ENCODE results near the gene SLIT1.

The SLIT1 gene

DNA sequence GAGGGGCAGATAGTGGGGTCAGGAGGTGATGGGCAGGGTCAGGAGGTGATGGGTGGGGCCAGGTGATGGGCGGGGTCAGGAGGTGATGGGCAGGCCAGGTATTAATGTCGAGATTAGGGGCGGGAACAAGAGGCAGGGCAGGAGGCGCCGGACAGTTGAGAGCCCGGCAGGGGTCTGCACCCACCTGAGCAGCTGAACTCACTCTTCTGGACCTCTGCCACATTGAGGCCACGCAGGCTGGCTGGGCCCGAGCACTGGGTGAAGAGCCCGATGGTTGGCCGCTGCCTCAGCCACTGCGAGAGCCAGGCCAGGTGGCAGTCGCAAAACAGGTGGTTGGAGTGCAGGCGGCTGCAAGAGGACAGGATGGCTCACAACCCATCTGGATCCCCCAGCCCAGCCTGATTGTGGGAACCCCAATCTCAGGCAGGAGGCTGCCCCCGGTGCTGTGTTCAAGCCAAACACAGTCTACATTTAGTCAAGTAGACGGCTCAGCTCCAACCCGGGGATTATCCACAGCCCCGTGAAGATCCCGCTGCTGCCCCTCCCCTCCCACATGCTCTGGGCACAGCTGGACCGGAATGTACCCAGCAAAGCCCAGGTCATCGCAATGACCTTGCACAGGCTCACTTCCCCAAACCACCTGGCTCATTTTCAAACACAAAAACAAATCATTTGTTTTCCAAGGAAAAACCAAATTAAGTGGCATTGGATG lies 122.3 kb downstream of the SLIT1 start:
- H2AFZ ChIP-seq (ENCODE audit: low read length, unreplicated experiment) = no peak overlapping the region
- H3K4me3 ChIP-seq (ENCODE audit: low read depth, low read length) = no peak overlapping the region
- peaks cover 13% of the 10 kb centered on the region for H3K27me3 ChIP-seq (ENCODE audit: insufficient read depth, low read length)
- H3K27ac ChIP-seq (ENCODE audit: low read depth, low read length) = no peak overlapping the region
- no peaks in the 10 kb centered on the region for H3K4me1 ChIP-seq (ENCODE audit: control insufficient read depth, insufficient read depth, low read length, unreplicated experiment)
- no peaks in the 10 kb centered on the region for H3K36me3 ChIP-seq (ENCODE audit: insufficient read depth, low read length)
- H3K79me2 ChIP-seq (ENCODE audit: control insufficient read depth, insufficient read depth, low read length, unreplicated experiment) = no peaks in the 10 kb centered on the region

GRCh38 chr10:97062456-97062855 lies 123.3 kb downstream of the SLIT1 start:
- no peaks in the 10 kb centered on the region for H3K79me2 ChIP-seq (ENCODE audit: control insufficient read depth, insufficient read depth, low read length, unreplicated experiment)
- H3K4me3 ChIP-seq (ENCODE audit: low read depth, low read length) = no peak overlapping the region
- H3K27ac ChIP-seq (ENCODE audit: low read depth, low read length) = no peak overlapping the region
- H3K36me3 ChIP-seq (ENCODE audit: insufficient read depth, low read length) = no peaks in the 10 kb centered on the region
- H3K4me1 ChIP-seq (ENCODE audit: control insufficient read depth, insufficient read depth, low read length, unreplicated experiment) = no peaks in the 10 kb centered on the region
- H2AFZ ChIP-seq (ENCODE audit: low read length, unreplicated experiment) = no peak overlapping the region
- H3K27me3 ChIP-seq (ENCODE audit: insufficient read depth, low read length) = peaks cover 10% of the 10 kb centered on the region

- Histone ChIP-seq H3K36me3 (ENCODE audit: insufficient read depth, low read length) (no peaks in the 10 kb centered on the region), H3K4me1 (ENCODE audit: control insufficient read depth, insufficient read depth, low read length, unreplicated experiment) (no peaks in the 10 kb centered on the region), H3K27me3 (ENCODE audit: insufficient read depth, low read length) (peaks cover 10% of the 10 kb centered on the region), H3K4me3 (ENCODE audit: low read depth, low read length) (no peak overlapping the region), H3K27ac (ENCODE audit: low read depth, low read length) (no peak overlapping the region), H3K79me2 (ENCODE audit: control insufficient read depth, insufficient read depth, low read length, unreplicated experiment) (no peaks in the 10 kb centered on the region), H2AFZ (ENCODE audit: low read length, unreplicated experiment) (no peak overlapping the region)
Measured at GRCh38 chr10:97062046-97062445, 123.7 kb downstream of the SLIT1 start.

GRCh38 chr10:97061423-97061822 lies 124.3 kb downstream of the SLIT1 start:
- H2AFZ ChIP-seq (ENCODE audit: low read length, unreplicated experiment) = no peak overlapping the region
- H3K36me3 ChIP-seq (ENCODE audit: insufficient read depth, low read length) = no peaks in the 10 kb centered on the region

DNA sequence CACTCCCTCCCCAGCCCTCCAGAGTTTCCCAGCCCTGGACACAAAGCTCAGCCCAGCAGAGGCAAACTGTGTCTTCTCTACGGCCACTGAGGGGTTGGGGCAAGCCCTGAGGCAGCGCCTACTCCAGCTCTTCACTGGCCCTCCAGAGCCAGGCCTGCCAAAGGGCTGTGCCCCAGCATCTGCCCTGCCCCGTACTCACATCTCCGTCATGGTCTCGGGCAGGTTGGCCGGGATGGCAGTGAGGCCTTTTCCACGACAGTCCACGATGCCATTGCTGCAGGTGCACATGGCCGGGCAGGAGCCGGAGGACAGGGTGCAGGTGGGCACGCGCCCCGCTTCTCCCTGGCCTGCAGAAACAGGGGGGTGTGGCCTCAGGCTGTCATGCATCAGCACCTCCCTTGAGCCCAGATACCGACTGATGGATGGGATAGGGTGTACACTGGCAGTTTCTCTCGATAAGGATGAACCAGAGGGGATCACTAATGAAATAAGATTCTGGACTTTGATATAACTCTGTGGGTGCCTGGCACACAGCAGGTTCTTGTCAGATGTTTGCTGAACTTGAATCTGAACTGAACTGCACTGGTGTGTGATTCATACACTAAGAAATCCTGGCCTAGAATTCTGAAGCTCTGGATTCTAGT lies 125.2 kb downstream of the SLIT1 start:
- H3K27ac ChIP-seq (ENCODE audit: low read depth, low read length) = no peak overlapping the region
- H3K27me3 ChIP-seq (ENCODE audit: insufficient read depth, low read length) = peaks cover 10% of the 10 kb centered on the region
- no peak overlapping the region for H3K4me3 ChIP-seq (ENCODE audit: low read depth, low read length)
- no peak overlapping the region for H2AFZ ChIP-seq (ENCODE audit: low read length, unreplicated experiment)
- H3K79me2 ChIP-seq (ENCODE audit: control insufficient read depth, insufficient read depth, low read length, unreplicated experiment) = no peaks in the 10 kb centered on the region
- no peaks in the 10 kb centered on the region for H3K4me1 ChIP-seq (ENCODE audit: control insufficient read depth, insufficient read depth, low read length, unreplicated experiment)
- no peaks in the 10 kb centered on the region for H3K36me3 ChIP-seq (ENCODE audit: insufficient read depth, low read length)

More at GRCh38 chr10:97061423-97061822, 124.3 kb downstream of the SLIT1 start:
- Histone ChIP-seq H3K4me1 (ENCODE audit: control insufficient read depth, insufficient read depth, low read length, unreplicated experiment) (no peaks in the 10 kb centered on the region), H3K79me2 (ENCODE audit: control insufficient read depth, insufficient read depth, low read length, unreplicated experiment) (no peaks in the 10 kb centered on the region), H3K27me3 (ENCODE audit: insufficient read depth, low read length) (peaks cover 10% of the 10 kb centered on the region), H3K27ac (ENCODE audit: low read depth, low read length) (no peak overlapping the region), H3K4me3 (ENCODE audit: low read depth, low read length) (no peak overlapping the region)

DNA sequence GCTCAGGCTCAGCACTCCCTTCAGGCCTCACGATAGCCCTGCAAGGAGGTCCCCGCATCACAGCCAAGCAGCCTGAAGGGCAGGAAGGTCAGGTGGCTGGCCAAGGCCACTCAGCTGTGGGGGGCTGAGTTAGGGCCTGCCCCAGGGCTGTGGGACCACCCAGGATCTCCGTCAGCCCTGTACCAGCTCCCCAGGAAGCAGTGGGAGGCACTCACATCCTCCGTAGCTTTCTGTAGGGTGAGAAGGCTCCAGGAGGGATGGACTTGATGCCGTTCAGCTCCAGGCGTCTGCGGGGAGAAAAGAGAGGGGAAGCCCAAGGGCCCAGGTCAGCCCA lies 125.9 kb downstream of the SLIT1 start:
- Histone ChIP-seq H3K4me3 (ENCODE audit: low read depth, low read length) (no peak overlapping the region), H3K27ac (ENCODE audit: low read depth, low read length) (no peak overlapping the region), H3K4me1 (ENCODE audit: control insufficient read depth, insufficient read depth, low read length, unreplicated experiment) (no peaks in the 10 kb centered on the region), H3K79me2 (ENCODE audit: control insufficient read depth, insufficient read depth, low read length, unreplicated experiment) (no peaks in the 10 kb centered on the region), H3K27me3 (ENCODE audit: insufficient read depth, low read length) (peaks cover 8% of the 10 kb centered on the region), H2AFZ (ENCODE audit: low read length, unreplicated experiment) (no peak overlapping the region), H3K36me3 (ENCODE audit: insufficient read depth, low read length) (no peaks in the 10 kb centered on the region)

- H3K27ac ChIP-seq (ENCODE audit: low read depth, low read length) = no peak overlapping the region
- no peak overlapping the region for H3K4me3 ChIP-seq (ENCODE audit: low read depth, low read length)
- H3K79me2 ChIP-seq (ENCODE audit: control insufficient read depth, insufficient read depth, low read length, unreplicated experiment) = no peaks in the 10 kb centered on the region
- H3K4me1 ChIP-seq (ENCODE audit: control insufficient read depth, insufficient read depth, low read length, unreplicated experiment) = no peaks in the 10 kb centered on the region
- peaks cover 9% of the 10 kb centered on the region for H3K27me3 ChIP-seq (ENCODE audit: insufficient read depth, low read length)
- no peak overlapping the region for H2AFZ ChIP-seq (ENCODE audit: low read length, unreplicated experiment)
- H3K36me3 ChIP-seq (ENCODE audit: insufficient read depth, low read length) = no peaks in the 10 kb centered on the region
Measured at GRCh38 chr10:97059006-97059871, 126.5 kb downstream of the SLIT1 start.

- Histone ChIP-seq H3K79me2 (ENCODE audit: control insufficient read depth, insufficient read depth, low read length, unreplicated experiment) (no peaks in the 10 kb centered on the region), H3K4me3 (ENCODE audit: low read depth, low read length) (no peak overlapping the region), H3K27me3 (ENCODE audit: insufficient read depth, low read length) (peaks cover 15% of the 10 kb centered on the region), H3K27ac (ENCODE audit: low read depth, low read length) (no peak overlapping the region), H2AFZ (ENCODE audit: low read length, unreplicated experiment) (no peak overlapping the region), H3K36me3 (ENCODE audit: insufficient read depth, low read length) (no peaks in the 10 kb centered on the region), H3K4me1 (ENCODE audit: control insufficient read depth, insufficient read depth, low read length, unreplicated experiment) (no peaks in the 10 kb centered on the region)
Measured at GRCh38 chr10:97058521-97058920, 127.2 kb downstream of the SLIT1 start.

GRCh38 chr10:97057491-97058235 lies 128.1 kb downstream of the SLIT1 start:
- no peak overlapping the region for H2AFZ ChIP-seq (ENCODE audit: low read length, unreplicated experiment)
- H3K27ac ChIP-seq (ENCODE audit: low read depth, low read length) = no peak overlapping the region
- no peak overlapping the region for H3K4me3 ChIP-seq (ENCODE audit: low read depth, low read length)
- no peaks in the 10 kb centered on the region for H3K4me1 ChIP-seq (ENCODE audit: control insufficient read depth, insufficient read depth, low read length, unreplicated experiment)
- H3K79me2 ChIP-seq (ENCODE audit: control insufficient read depth, insufficient read depth, low read length, unreplicated experiment) = no peaks in the 10 kb centered on the region
- no peaks in the 10 kb centered on the region for H3K36me3 ChIP-seq (ENCODE audit: insufficient read depth, low read length)
- H3K27me3 ChIP-seq (ENCODE audit: insufficient read depth, low read length) = peaks cover 23% of the 10 kb centered on the region

- H3K4me1 ChIP-seq (ENCODE audit: control insufficient read depth, insufficient read depth, low read length, unreplicated experiment) = no peaks in the 10 kb centered on the region
Measured at GRCh38 chr10:97056003-97056630, 129.6 kb downstream of the SLIT1 start.

More at GRCh38 chr10:97056003-97056630, 129.6 kb downstream of the SLIT1 start:
- H3K4me3 ChIP-seq (ENCODE audit: low read depth, low read length) = no peak overlapping the region
- H2AFZ ChIP-seq (ENCODE audit: low read length, unreplicated experiment) = no peak overlapping the region
- H3K36me3 ChIP-seq (ENCODE audit: insufficient read depth, low read length) = no peaks in the 10 kb centered on the region
- peaks cover 38% of the 10 kb centered on the region for H3K27me3 ChIP-seq (ENCODE audit: insufficient read depth, low read length)
- no peak overlapping the region for H3K27ac ChIP-seq (ENCODE audit: low read depth, low read length)
- no peaks in the 10 kb centered on the region for H3K79me2 ChIP-seq (ENCODE audit: control insufficient read depth, insufficient read depth, low read length, unreplicated experiment)

All from ACC112 (cell line).